ENCODE data around the gene COQ10A.
"Not testable (repeated sequence)": the region's sequence is repeated elsewhere in the genome, so short reads cannot be mapped to it uniquely, and the experiment has no call there.

The COQ10A gene

GRCh38 chr12:56280849-56281248 is 14.1 kb downstream of the COQ10A start:
- no peak for DNase-seq

GRCh38 chr12:56282030-56282429 is 15.3 kb downstream of the COQ10A start:
- no peak for DNase-seq

GRCh38 chr12:56282579-56282978 is 15.8 kb downstream of the COQ10A start:
- DNase-seq: no peak

GRCh38 chr12:56284263-56284662 is 17.5 kb downstream of the COQ10A start:
- DNase-seq: not testable (repeated sequence)

GRCh38 chr12:56286044-56286830 is 19.5 kb downstream of the COQ10A start:
- DNase-seq: no peak

- no peak for DNase-seq
Observed at GRCh38 chr12:56288705-56289387, 22.1 kb downstream of the COQ10A start.

GRCh38 chr12:56293795-56294194 is 27.1 kb downstream of the COQ10A start:
- no peak for DNase-seq

GRCh38 chr12:56296295-56296694 is 29.6 kb downstream of the COQ10A start:
- DNase-seq: no peak

- DNase-seq: no peak
Observed at GRCh38 chr12:56297400-56297799, 30.7 kb downstream of the COQ10A start.

GRCh38 chr12:56298828-56299227 is 32.1 kb downstream of the COQ10A start:
- no peak for DNase-seq

- DNase-seq: no peak
Observed at GRCh38 chr12:56299308-56299852, 32.6 kb downstream of the COQ10A start.

GRCh38 chr12:56299853-56300643 is 33.3 kb downstream of the COQ10A start, which contains the start of gene CS:
TSS of gene CS (minus strand) at chr12:56300330. CDS start at chr12:56300201, 129 bp downstream.
- DNase-seq: peak; percentile 98

- no peak for DNase-seq
Observed at GRCh38 chr12:56300644-56301464, 34.1 kb downstream of the COQ10A start.

- no peak for DNase-seq
Observed at GRCh38 chr12:56304276-56304675, 37.5 kb downstream of the COQ10A start.

GRCh38 chr12:56304872-56305590 is 38.3 kb downstream of the COQ10A start:
- DNase-seq: no peak

- DNase-seq: no peak
Observed at GRCh38 chr12:56307221-56307965, 40.7 kb downstream of the COQ10A start.

- DNase-seq: no peak
Observed at GRCh38 chr12:56308714-56309113, 42.0 kb downstream of the COQ10A start.

GRCh38 chr12:56311003-56311402 is 44.3 kb downstream of the COQ10A start:
- no peak for DNase-seq

- no peak for DNase-seq
Observed at GRCh38 chr12:56315249-56315621, 48.5 kb downstream of the COQ10A start.
